ENCODE results near the gene TRIM62.

GRCh38 chr1:33097762-33098161 is 84.1 kb downstream of the TRIM62 start:
- no peak for TF ChIP-seq ZNF274 (IDR thresholded peaks at IDR 0.05; ENCODE audit: low read depth, low read length)
- no peak for TF ChIP-seq YY1 (IDR thresholded peaks at IDR 0.05; ENCODE audit: insufficient read depth, insufficient read length)
